Body of pancreas (tissue), 4 donors: ENCODE measurements around the gene CDC42SE2. TPM values are rescaled to one million over a fixed set of nuclear protein-coding genes. Genes with fewer than 3 reads are reported as not detected.
A peak's percentile ranks its signal among the peaks of the same experiment; 100 is the strongest.

Experiments used
- ATAC-seq: fragments of 150-250 bp; one replicate; pipeline ENCODE4 v1.9.1; 2016
- DNase-seq, 4 donors: peaks; one replicate each; pipeline ENCODE4 v3.0.0-alpha.2; 2019
- H3K27ac ChIP-seq, 4 donors: fragments of 200-600 bp; sonication (generic); 1 replicate in 3 of 4; 2 replicates in 1 of 4; pipeline versions ENCODE4 v1.5.1 to v1.6.1; 2016 to 2019; ENCODE audit warnings: mild to moderate bottlenecking in 1 of 4, mixed read lengths in 1 of 4, moderate library complexity in 1 of 4
- H3K27me3 ChIP-seq, 2 donors: fragments of 200-600 bp; sonication (generic); one replicate each; pipeline ENCODE4 v1.6.0; 2016; ENCODE audit warnings: mild to moderate bottlenecking in 1 of 2
- H3K36me3 ChIP-seq, 2 donors: fragments of 200-600 bp; sonication (generic); replicated peaks in 1 of 2; 2 replicates each; pipeline ENCODE4 v1.5.1; 2016; ENCODE audit warnings: low read depth in 2 of 2; ENCODE audit not compliant: insufficient read depth in 1 of 2
- H3K4me1 ChIP-seq: fragments of 200-600 bp; sonication (generic); one replicate; pipeline ENCODE4 v1.6.0; 2016
- H3K4me3 ChIP-seq, 2 donors: fragments of 200-600 bp; sonication (generic); 1 replicate in 1 of 2; 2 replicates in 1 of 2; pipeline ENCODE4 v1.5.1; 2016 to 2019
- H3K9me3 ChIP-seq, 3 donors: fragments of 200-600 bp; sonication (generic); 1 replicate in 2 of 3; 2 replicates in 1 of 3; pipeline ENCODE4 v1.5.1; 2016
- POLR2A ChIP-seq, 3 donors: fragments of 450-650 bp; IDR thresholded peaks; one replicate each; pipeline ENCODE4 v1.6.1; 2016; ENCODE audit warnings: antibody characterized with exemption in 3 of 3, mild to moderate bottlenecking in 2 of 3
- WGBS, 2 donors: methylation state at CpG; one replicate each; pipeline ENCODE4 v1.1.5; 2017; 5-methylcytosine and 5-hydroxymethylcytosine counted together
- intact Hi-C: fragments of 100-400 bp; cut with DNase I; formaldehyde crosslinking; loops from one replicate; pipeline ENCODE4 v1.15.1; 2023
- total RNA-seq, 2 donors: library from RNA; depleted of rRNA; stranded (reverse); fragments of >200 nt; gene quantifications; one replicate each; pipeline ENCODE4 v1.1.0, GENCODE V29; 2016
- TF ChIP-seq, protein P1 (sequence below), 7 experiments: fragments of 450-650 bp in 4 of 7; fragments of 200-600 bp in 3 of 7; sonication (generic) in 3 of 7; IDR thresholded peaks; one replicate each; pipeline ENCODE4 v1.5.1; 2016 to 2019; ENCODE audit warnings: antibody characterized with exemption in 7 of 7

The CDC42SE2 gene
- total RNA-seq, 2 donors from 2014 or later = 23.4 to 33.5 TPM

DNA sequence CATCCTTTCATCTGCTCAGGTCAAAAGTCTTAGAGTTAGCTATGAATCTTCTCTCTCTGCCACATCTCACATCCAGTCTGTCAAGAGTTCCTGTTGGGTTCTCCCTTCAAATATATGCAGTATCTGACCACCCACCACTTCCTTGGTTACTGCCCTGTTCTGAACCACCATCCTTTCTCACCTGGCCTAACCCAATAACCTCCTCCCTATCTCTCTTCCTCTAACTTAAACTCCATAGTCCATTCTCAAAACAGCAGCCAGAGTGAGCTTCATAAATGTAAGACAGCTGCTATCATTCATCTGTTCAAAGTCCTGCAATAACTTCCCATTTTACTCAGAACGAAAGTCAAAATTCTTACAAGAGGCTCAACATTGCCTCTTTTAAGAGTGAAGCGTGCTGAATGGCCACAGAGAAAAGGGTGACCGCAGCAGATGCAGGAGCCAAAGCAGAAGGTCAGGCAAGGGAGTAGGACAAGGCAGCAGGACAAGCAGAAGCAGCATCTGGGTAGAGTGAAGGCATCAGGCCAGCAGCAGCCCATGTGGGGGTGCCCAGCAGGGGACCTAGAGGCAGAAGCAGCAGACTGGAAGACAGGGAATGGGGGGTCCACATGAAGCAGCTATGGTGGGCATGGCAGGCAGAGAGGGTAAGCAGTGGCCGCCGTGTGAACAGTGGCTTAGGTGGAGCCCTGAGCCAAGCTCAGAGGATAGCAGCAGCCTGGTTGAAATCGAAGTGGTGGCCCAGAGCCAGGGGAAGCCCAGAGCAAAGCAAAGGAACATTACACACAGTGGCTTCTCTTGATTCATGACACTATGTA is 39.3 kb upstream of the CDC42SE2 start:
- DNase-seq (peak in 3 of 4 donors; percentile 12 to 52 (median 15)), ATAC-seq (no peak)
- intact Hi-C loops = no loop called here

GRCh38 chr5:131225282-131225974 is 38.4 kb upstream of the CDC42SE2 start:
- Histone ChIP-seq H3K27ac (no peak overlapping the region), H3K4me3 (no peak overlapping the region), H3K27me3 (no peaks in the 10 kb centered on the region), H3K36me3 (no peaks in the 10 kb centered on the region), H3K4me1 (no peaks in the 10 kb centered on the region), H3K9me3 (no peaks in the 10 kb centered on the region)
- no peak for DNase-seq
- 74 to 86% methylated on average over 4 of the region's 4 CpGs for WGBS, 2 donors
- no peak for ATAC-seq
- no peak for TF ChIP-seq POLR2A (IDR thresholded peaks at IDR 0.05)
- TF ChIP-seq, protein P1, sequence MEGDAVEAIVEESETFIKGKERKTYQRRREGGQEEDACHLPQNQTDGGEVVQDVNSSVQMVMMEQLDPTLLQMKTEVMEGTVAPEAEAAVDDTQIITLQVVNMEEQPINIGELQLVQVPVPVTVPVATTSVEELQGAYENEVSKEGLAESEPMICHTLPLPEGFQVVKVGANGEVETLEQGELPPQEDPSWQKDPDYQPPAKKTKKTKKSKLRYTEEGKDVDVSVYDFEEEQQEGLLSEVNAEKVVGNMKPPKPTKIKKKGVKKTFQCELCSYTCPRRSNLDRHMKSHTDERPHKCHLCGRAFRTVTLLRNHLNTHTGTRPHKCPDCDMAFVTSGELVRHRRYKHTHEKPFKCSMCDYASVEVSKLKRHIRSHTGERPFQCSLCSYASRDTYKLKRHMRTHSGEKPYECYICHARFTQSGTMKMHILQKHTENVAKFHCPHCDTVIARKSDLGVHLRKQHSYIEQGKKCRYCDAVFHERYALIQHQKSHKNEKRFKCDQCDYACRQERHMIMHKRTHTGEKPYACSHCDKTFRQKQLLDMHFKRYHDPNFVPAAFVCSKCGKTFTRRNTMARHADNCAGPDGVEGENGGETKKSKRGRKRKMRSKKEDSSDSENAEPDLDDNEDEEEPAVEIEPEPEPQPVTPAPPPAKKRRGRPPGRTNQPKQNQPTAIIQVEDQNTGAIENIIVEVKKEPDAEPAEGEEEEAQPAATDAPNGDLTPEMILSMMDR (IDR thresholded peaks at IDR 0.05) = no peak
- intact Hi-C loops = no loop called here

More for the DNA sequence above, 39.3 kb upstream of the CDC42SE2 start:
- 67 to 74% methylated on average over 6 of the region's 6 CpGs for WGBS, 2 donors
- H3K4me3 ChIP-seq = no peak overlapping the region
- H3K9me3 ChIP-seq = no peaks in the 10 kb centered on the region
- no peaks in the 10 kb centered on the region for H3K36me3 ChIP-seq
- H3K27me3 ChIP-seq = no peaks in the 10 kb centered on the region
- TF ChIP-seq, protein P1 (IDR thresholded peaks at IDR 0.05) = no peak
- TF ChIP-seq POLR2A (IDR thresholded peaks at IDR 0.05) = no peak
- no peak overlapping the region for H3K27ac ChIP-seq
- H3K4me1 ChIP-seq = no peaks in the 10 kb centered on the region

DNA sequence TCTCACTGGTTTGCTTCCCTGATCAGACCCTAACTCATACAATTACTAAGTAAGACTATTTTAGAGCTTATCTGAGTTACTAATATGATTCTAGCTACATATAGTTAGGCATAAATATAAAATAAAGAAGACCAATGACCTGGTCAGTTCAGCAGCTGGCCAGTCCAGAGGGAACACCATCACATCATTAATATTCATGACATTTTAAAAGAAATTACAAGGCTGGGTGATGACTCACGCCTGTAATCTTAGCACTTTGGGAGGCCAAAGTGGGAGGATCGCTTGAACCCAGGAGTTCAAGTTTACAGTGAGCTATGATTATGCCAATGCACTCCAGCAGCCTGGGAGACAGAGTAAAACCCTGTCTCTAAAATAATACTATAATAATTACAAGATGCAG is 37.0 kb upstream of the CDC42SE2 start:
- 83 to 93% methylated on average over 2 of the region's 2 CpGs for WGBS, 2 donors
- no peaks in the 10 kb centered on the region for H3K4me1 ChIP-seq
- DNase-seq (no peak), ATAC-seq (no peak)
- H3K9me3 ChIP-seq = no peaks in the 10 kb centered on the region
- intact Hi-C loops = no loop called here
- H3K4me3 ChIP-seq = no peak overlapping the region
- no peaks in the 10 kb centered on the region for H3K27me3 ChIP-seq
- H3K36me3 ChIP-seq = no peaks in the 10 kb centered on the region
- H3K27ac ChIP-seq = no peak overlapping the region
- TF ChIP-seq, protein P1 (IDR thresholded peaks at IDR 0.05) = no peak
- TF ChIP-seq POLR2A (IDR thresholded peaks at IDR 0.05) = no peak

GRCh38 chr5:131228646-131229045 is 35.2 kb upstream of the CDC42SE2 start:
- WGBS, 2 donors = 75 to 83% methylated on average over 1 of the region's 1 CpG
- no peaks in the 10 kb centered on the region for H3K4me1 ChIP-seq
- H3K36me3 ChIP-seq = no peaks in the 10 kb centered on the region
- H3K9me3 ChIP-seq = no peaks in the 10 kb centered on the region
- TF ChIP-seq, protein P1 (IDR thresholded peaks at IDR 0.05) = no peak
- no peak for TF ChIP-seq POLR2A (IDR thresholded peaks at IDR 0.05)
- no peak overlapping the region for H3K27ac ChIP-seq
- no peak overlapping the region for H3K4me3 ChIP-seq
- DNase-seq (no peak), ATAC-seq (no peak)
- intact Hi-C loops = no loop called here
- no peaks in the 10 kb centered on the region for H3K27me3 ChIP-seq
